Naive thymus-derived CD8-positive, alpha-beta T cell (primary cell): ENCODE measurements around the gene NMUR1. TPM values are rescaled to one million over a fixed set of nuclear protein-coding genes. Genes with fewer than 3 reads are reported as not detected.
"Not testable (repeated sequence)": the region's sequence is repeated elsewhere in the genome, so short reads cannot be mapped to it uniquely, and the experiment has no call there.

Source experiments
- ATAC-seq, 2 donors: fragments of 150-1000 bp; cut with Tn5 transposase in 1 of 2; sonication (Bioruptor Pico), chemical (Tn5 transposase) in 1 of 2; 1 replicate in 1 of 2; 2 replicates in 1 of 2; pipeline ENCODE4 v1.10.0; 2021; ENCODE audit warnings: mild to moderate bottlenecking in 2 of 2, moderate library complexity in 2 of 2
- POLR2A ChIA-PET: fragments of 350-600 bp; sonication (Branson Sonifier 250); formaldehyde crosslinking; loops from one replicate; lab custom pipeline; 2021; ENCODE audit warnings: antibody characterized with exemption; lab: Charles Lee
- DNase-seq, 10 donors: peaks; one replicate each; pipeline versions ENCODE4 v3.0.0 to v3.0.0-alpha.2; 2020 to 2022
- H3K27ac Mint-ChIP-seq, 10 donors: one replicate each; pipeline ENCODE4 v1.8.0; 2020 to 2022; ENCODE audit warnings: mild to moderate bottlenecking in 10 of 10, mixed read lengths in 10 of 10, moderate library complexity in 4 of 10, inconsistent platforms in 1 of 10
- H3K27me3 Mint-ChIP-seq, 5 donors: one replicate each; pipeline ENCODE4 v1.8.0; 2021 to 2022; ENCODE audit warnings: mixed read lengths in 5 of 5
- H3K36me3 Mint-ChIP-seq, 3 donors: one replicate each; pipeline ENCODE4 v1.8.0; 2020 to 2022; ENCODE audit warnings: mixed read lengths in 3 of 3, mild to moderate bottlenecking in 2 of 3, inconsistent platforms in 1 of 3
- H3K4me1 Mint-ChIP-seq, 4 donors: one replicate each; pipeline ENCODE4 v1.8.0; 2021 to 2022; ENCODE audit warnings: mixed read lengths in 4 of 4
- H3K4me3 Mint-ChIP-seq, 10 donors: one replicate each; pipeline ENCODE4 v1.8.0; 2020 to 2022; ENCODE audit warnings: mild to moderate bottlenecking in 10 of 10, mixed read lengths in 10 of 10, moderate library complexity in 6 of 10, inconsistent platforms in 1 of 10
- H3K9me3 Mint-ChIP-seq, 9 donors: one replicate each; pipeline ENCODE4 v1.8.0; 2020 to 2022; ENCODE audit warnings: mixed read lengths in 9 of 9, mild to moderate bottlenecking in 3 of 9, inconsistent platforms in 1 of 9, moderate library complexity in 1 of 9
- polyA plus RNA-seq, 3 donors: library from polyadenylated mRNA; unstranded; fragments of 300-500 nt; fragmentation: Illumina TruSeq; gene quantifications; one replicate each; pipeline ENCODE4 v1.2.3, GENCODE V29; 2021
- total RNA-seq, 8 experiments: library from RNA in 2 of 8; stranded (reverse) in 2 of 8; gene quantifications; one replicate each; pipeline ENCODE4 v1.2.3 and lab custom pipeline; 2021 to 2026

NMUR1 gene, protein sequence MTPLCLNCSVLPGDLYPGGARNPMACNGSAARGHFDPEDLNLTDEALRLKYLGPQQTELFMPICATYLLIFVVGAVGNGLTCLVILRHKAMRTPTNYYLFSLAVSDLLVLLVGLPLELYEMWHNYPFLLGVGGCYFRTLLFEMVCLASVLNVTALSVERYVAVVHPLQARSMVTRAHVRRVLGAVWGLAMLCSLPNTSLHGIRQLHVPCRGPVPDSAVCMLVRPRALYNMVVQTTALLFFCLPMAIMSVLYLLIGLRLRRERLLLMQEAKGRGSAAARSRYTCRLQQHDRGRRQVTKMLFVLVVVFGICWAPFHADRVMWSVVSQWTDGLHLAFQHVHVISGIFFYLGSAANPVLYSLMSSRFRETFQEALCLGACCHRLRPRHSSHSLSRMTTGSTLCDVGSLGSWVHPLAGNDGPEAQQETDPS
- total RNA-seq (under 1 TPM in 1 of 2 experiments, not detected in 1; 0.10 TPM), polyA plus RNA-seq (1 to 10 TPM in 1 of 3 donors, under 1 TPM in 2; 0.07 to 3.7 (median 0.17) TPM), total RNA-seq (lab: John Stamatoyannopoulos, UW) (0 reads per million in 6 experiments)

GRCh38 chr2:231530099-231531011 is at the start of gene NMUR1:
TSS of gene NMUR1 (minus strand) at chr2:231530445. CDS start at chr2:231530361, 84 bp downstream.
- POLR2A ChIA-PET = no interaction called here
- Mint-ChIP-seq H3K27ac (peak within 1 kb of the TSS in 7 of 10 donors; percentile 21 to 86 (median 65)), H3K4me3 (peak within 1 kb of the TSS; percentile 24 to 83 (median 65)), H3K9me3 (no peaks in the 10 kb centered on the region), H3K27me3 (peaks cover 5 to 16% (median 8%) of the 10 kb centered on the region in 5 donors), H3K4me1 (peaks cover 10 to 46% (median 24%) of the 10 kb centered on the region in 4 donors), H3K36me3 (no peaks in the 10 kb centered on the region)
- ATAC-seq = peak; percentile 88 to 98
- peak; percentile 44 to 76 (median 70) for DNase-seq

- no peak for ATAC-seq
- peaks cover 0 to 2% (median 0%) of the 10 kb centered on the region in 4 donors for H3K4me1 Mint-ChIP-seq
- H3K27ac Mint-ChIP-seq = peak overlapping the region in 1 of 10 donors; percentile 32
- POLR2A ChIA-PET = no interaction called here
- peak overlapping the region in 1 of 10 donors; percentile 4 for H3K4me3 Mint-ChIP-seq
- H3K9me3 Mint-ChIP-seq = peaks cover 0 to 18% (median 0%) of the 10 kb centered on the region in 9 donors
- peaks cover 0 to 1% (median 0%) of the 10 kb centered on the region in 3 donors for H3K36me3 Mint-ChIP-seq
- H3K27me3 Mint-ChIP-seq = peaks cover 5 to 15% (median 6%) of the 10 kb centered on the region in 5 donors
- DNase-seq = no peak
Measured at GRCh38 chr2:231579560-231579959, 49.3 kb upstream of the NMUR1 start.

GRCh38 chr2:231578655-231579054 is 48.4 kb upstream of the NMUR1 start:
- Mint-ChIP-seq H3K27me3 (peaks cover 5 to 15% (median 6%) of the 10 kb centered on the region in 5 donors), H3K27ac (peak overlapping the region in 1 of 10 donors; percentile 49), H3K9me3 (peaks cover 0 to 18% (median 0%) of the 10 kb centered on the region in 9 donors)
- POLR2A ChIA-PET, H3K4me1 Mint-ChIP-seq, H3K4me3 Mint-ChIP-seq, H3K36me3 Mint-ChIP-seq, ATAC-seq, DNase-seq: not testable (repeated sequence)

GRCh38 chr2:231576465-231576864 is 46.2 kb upstream of the NMUR1 start:
- Mint-ChIP-seq H3K9me3 (peaks cover 0 to 18% (median 0%) of the 10 kb centered on the region in 9 donors), H3K4me3 (no peak overlapping the region), H3K27me3 (peaks cover 5 to 15% (median 6%) of the 10 kb centered on the region in 5 donors), H3K36me3 (peaks cover 0 to 1% (median 0%) of the 10 kb centered on the region in 3 donors), H3K4me1 (peaks cover 0 to 2% (median 0%) of the 10 kb centered on the region in 4 donors), H3K27ac (no peak overlapping the region)
- no peak for ATAC-seq
- POLR2A ChIA-PET = no interaction called here
- DNase-seq = no peak

DNA sequence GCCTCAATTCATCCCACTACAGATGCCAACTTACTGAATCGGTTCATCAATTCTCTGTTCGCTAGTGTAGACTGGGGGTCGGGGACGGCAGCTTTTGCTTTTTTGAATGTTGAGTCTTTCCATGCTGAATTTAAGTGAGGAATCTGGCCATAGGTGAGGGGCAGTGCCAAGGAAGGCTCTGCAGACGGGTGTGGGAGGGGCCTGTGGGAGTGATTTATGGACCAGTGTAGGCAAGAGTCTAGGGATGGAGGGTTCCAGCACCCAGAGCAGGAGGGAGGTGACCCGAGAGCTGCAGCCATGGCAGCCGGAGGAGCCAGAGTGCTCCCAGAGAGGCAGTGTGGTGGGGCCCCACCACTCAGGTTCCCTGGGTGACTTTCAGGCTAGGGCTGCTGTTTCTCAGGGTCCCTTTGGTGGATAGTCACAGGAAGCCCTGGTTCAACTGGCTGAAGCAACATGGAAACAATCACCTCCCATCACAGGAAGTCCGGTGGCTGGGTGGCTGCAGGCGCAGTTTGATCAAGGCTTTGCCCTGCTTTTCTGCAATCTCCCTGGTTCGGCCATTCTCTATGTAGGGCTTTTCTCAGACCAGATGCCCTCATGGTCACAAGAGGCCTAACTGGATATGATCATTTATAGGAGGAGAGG is 45.5 kb upstream of the NMUR1 start:
- peaks cover 0 to 2% (median 0%) of the 10 kb centered on the region in 4 donors for H3K4me1 Mint-ChIP-seq

GRCh38 chr2:231573698-231574421 is 43.6 kb upstream of the NMUR1 start:
- H3K4me3 Mint-ChIP-seq = no peak overlapping the region
- no peaks in the 10 kb centered on the region for H3K36me3 Mint-ChIP-seq
- no peak for DNase-seq
- ATAC-seq = no peak
- peaks cover 0 to 5% (median 2%) of the 10 kb centered on the region in 5 donors for H3K27me3 Mint-ChIP-seq
- H3K4me1 Mint-ChIP-seq = peaks cover 0 to 2% (median under 1%) of the 10 kb centered on the region in 4 donors
- H3K9me3 Mint-ChIP-seq = peaks cover 0 to 6% (median 0%) of the 10 kb centered on the region in 9 donors
- no peak overlapping the region for H3K27ac Mint-ChIP-seq
- POLR2A ChIA-PET = no interaction called here

More for the DNA sequence above, 45.5 kb upstream of the NMUR1 start:
- no peak for ATAC-seq
- Mint-ChIP-seq H3K9me3 (peaks cover 0 to 18% (median 0%) of the 10 kb centered on the region in 9 donors), H3K27me3 (peaks cover 5 to 15% (median 6%) of the 10 kb centered on the region in 5 donors), H3K4me3 (no peak overlapping the region), H3K36me3 (no peaks in the 10 kb centered on the region), H3K27ac (no peak overlapping the region)
- DNase-seq = no peak
- POLR2A ChIA-PET = no interaction called here

DNA sequence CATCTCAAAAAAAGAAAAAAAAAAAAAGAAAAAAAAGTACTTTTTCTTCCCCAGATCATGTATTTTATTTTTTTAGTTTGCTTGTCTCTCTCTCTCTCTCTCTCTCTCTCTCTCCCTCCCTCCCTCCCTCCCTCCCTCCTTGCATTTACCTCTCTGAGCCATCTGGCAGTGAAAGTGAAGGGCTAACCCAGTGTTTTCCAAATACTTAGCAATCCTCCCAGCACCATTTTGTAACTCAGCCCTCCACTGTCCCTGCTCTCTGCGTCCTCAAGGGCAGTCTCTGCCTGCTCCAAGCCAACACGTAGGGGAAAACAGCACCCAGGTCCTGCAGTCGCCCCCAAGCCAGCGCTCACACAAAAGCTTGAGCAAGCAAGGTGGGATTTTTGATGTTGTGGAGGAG is 42.9 kb upstream of the NMUR1 start:
- POLR2A ChIA-PET = no interaction called here
- Mint-ChIP-seq H3K27ac (no peak overlapping the region), H3K36me3 (no peaks in the 10 kb centered on the region), H3K4me3 (no peak overlapping the region), H3K4me1 (peaks cover 0 to 5% (median 2%) of the 10 kb centered on the region in 4 donors), H3K27me3 (peaks cover 0 to 3% (median 0%) of the 10 kb centered on the region in 5 donors), H3K9me3 (no peaks in the 10 kb centered on the region)
- ATAC-seq (no peak), DNase-seq (no peak)

GRCh38 chr2:231571661-231572191 is 41.5 kb upstream of the NMUR1 start:
- ATAC-seq = no peak
- peaks cover 0 to 3% (median 0%) of the 10 kb centered on the region in 5 donors for H3K27me3 Mint-ChIP-seq
- H3K4me1 Mint-ChIP-seq = peaks cover 0 to 5% (median 2%) of the 10 kb centered on the region in 4 donors
- peaks cover 0 to 4% (median 0%) of the 10 kb centered on the region in 3 donors for H3K36me3 Mint-ChIP-seq
- H3K9me3 Mint-ChIP-seq = no peaks in the 10 kb centered on the region
- POLR2A ChIA-PET = interaction anchor here (0.6 kb wide), 1 partner anchor 47 kb away, joined by 3 read pairs; no protein-coding TSS in a partner anchor
- DNase-seq = no peak
- peak overlapping the region in 1 of 10 donors; percentile 1 for H3K27ac Mint-ChIP-seq
- H3K4me3 Mint-ChIP-seq = no peak overlapping the region

DNA sequence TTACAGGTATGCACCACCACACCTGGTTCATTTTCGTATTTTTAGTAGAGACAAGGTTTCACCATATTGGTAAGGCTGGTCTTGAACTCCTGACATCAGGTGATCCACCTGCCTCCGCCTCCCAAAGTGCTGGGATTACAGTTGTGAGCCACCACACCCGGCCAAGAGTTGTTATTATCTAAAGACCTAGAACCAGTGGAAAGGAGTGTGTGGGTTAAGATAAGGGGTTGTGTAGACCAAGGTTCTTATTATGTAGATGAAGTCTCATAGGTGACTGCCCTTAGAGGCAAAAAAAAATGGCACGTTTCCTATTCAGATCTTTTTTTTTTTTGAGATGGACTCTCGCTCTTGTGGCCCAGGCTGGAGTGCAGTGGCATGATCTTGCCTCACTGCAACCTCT is 40.7 kb upstream of the NMUR1 start:
- H3K4me1 Mint-ChIP-seq, H3K27me3 Mint-ChIP-seq, ATAC-seq, DNase-seq, H3K36me3 Mint-ChIP-seq, H3K4me3 Mint-ChIP-seq, POLR2A ChIA-PET, H3K27ac Mint-ChIP-seq, H3K9me3 Mint-ChIP-seq: not testable (repeated sequence)

- Mint-ChIP-seq H3K27me3 (peaks cover 0 to 3% (median 0%) of the 10 kb centered on the region in 5 donors), H3K9me3 (no peaks in the 10 kb centered on the region), H3K4me3 (no peak overlapping the region), H3K27ac (peak overlapping the region in 1 of 10 donors; percentile 47), H3K4me1 (peaks cover 0 to 5% (median 2%) of the 10 kb centered on the region in 4 donors), H3K36me3 (peaks cover 0 to 4% (median 0%) of the 10 kb centered on the region in 3 donors)
- ATAC-seq = no peak
- DNase-seq = no peak
- POLR2A ChIA-PET = no interaction called here
Measured at GRCh38 chr2:231568785-231569435, 38.7 kb upstream of the NMUR1 start.
